ENCODE data around the gene ERBIN.
"Not testable (repeated sequence)": the region's sequence is repeated elsewhere in the genome, so short reads cannot be mapped to it uniquely, and the experiment has no call there.

Gene ERBIN

GRCh38 chr5:65886387-65886786, 40.0 kb upstream of the ERBIN start:
- no peak overlapping the region for H2AFZ ChIP-seq (ENCODE audit: low read length)
- H3K4me1 ChIP-seq (ENCODE audit: insufficient read depth, low read length, severe bottlenecking), result no peaks in the 10 kb centered on the region
- TF ChIP-seq EZH2 (IDR thresholded peaks at IDR 0.05; ENCODE audit: borderline replicate concordance, low read length), result no peak
- no peaks in the 10 kb centered on the region for H3K27me3 ChIP-seq (ENCODE audit: insufficient read depth, low read length)
- H3K9me3 ChIP-seq (ENCODE audit: low read length), result no peaks in the 10 kb centered on the region
- H3K79me2 ChIP-seq (ENCODE audit: insufficient read depth, low read length), result no peaks in the 10 kb centered on the region
- no peaks in the 10 kb centered on the region for H4K20me1 ChIP-seq (ENCODE audit: insufficient read depth, low read length)
- no peak overlapping the region for H3K4me3 ChIP-seq (ENCODE audit: low read depth, low read length, poor library complexity, severe bottlenecking)
- H3K36me3 ChIP-seq (ENCODE audit: insufficient read depth, low read length), result no peaks in the 10 kb centered on the region
- H3K9me2 ChIP-seq (ENCODE audit: low read depth, low read length), result no peaks in the 10 kb centered on the region
- no peak overlapping the region for H3K4me2 ChIP-seq (ENCODE audit: low read length)
- no peaks in the 10 kb centered on the region for H3F3A ChIP-seq (ENCODE audit: insufficient read depth, low read length)
- no peak overlapping the region for H3K27ac ChIP-seq (ENCODE audit: low read depth, low read length, poor library complexity, severe bottlenecking)
- no peak overlapping the region for H3K9ac ChIP-seq (ENCODE audit: low read length)

DNA sequence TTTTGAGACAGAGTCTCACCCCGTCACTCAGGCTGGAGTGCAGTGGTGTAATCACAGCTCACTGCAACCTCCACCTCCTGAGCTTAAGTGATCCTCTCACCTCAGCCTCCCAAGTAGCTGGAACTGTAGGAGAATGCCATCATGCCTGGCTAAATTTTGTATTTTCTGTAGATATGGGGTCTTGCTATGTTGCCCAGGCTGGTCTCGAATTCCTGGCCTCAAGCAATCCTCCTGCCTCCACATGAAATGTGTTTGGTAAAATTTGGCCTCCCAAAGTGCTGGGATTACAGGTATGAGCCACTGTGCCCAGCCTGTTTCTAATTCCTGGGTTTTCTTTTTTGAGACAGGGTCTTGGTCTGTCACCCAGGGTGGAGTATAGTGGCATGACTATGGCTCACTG, 34.4 kb upstream of the ERBIN start:
- H3K27ac ChIP-seq (ENCODE audit: low read depth, low read length, poor library complexity, severe bottlenecking); H3K4me3 ChIP-seq (ENCODE audit: low read depth, low read length, poor library complexity, severe bottlenecking); H2AFZ ChIP-seq (ENCODE audit: low read length); H3K9me2 ChIP-seq (ENCODE audit: low read depth, low read length); H3K4me1 ChIP-seq (ENCODE audit: insufficient read depth, low read length, severe bottlenecking); H4K20me1 ChIP-seq (ENCODE audit: insufficient read depth, low read length); H3K79me2 ChIP-seq (ENCODE audit: insufficient read depth, low read length); H3K9me3 ChIP-seq (ENCODE audit: low read length); H3K36me3 ChIP-seq (ENCODE audit: insufficient read depth, low read length); H3K9ac ChIP-seq (ENCODE audit: low read length); H3K4me2 ChIP-seq (ENCODE audit: low read length); H3K27me3 ChIP-seq (ENCODE audit: insufficient read depth, low read length); H3F3A ChIP-seq (ENCODE audit: insufficient read depth, low read length): not testable (repeated sequence)

DNA sequence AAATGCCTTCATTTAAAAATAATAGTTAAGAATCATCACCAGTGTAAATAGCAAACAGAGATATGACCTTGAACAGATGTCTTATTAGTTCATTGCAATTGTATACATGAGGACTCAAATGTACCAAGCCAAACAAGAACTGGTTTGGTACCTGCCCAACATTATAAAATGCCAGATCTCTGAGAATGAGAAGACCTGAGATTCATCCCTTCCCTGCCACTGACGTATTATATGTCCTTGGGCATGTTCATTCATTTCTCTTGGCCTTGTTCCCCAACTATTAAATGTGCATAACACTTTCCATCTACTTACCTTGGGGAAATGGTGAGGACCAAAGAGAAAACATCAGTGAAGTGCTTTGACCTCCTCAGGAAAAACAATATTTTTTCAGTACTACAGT, 33.6 kb upstream of the ERBIN start:
- Histone ChIP-seq H3K36me3 (ENCODE audit: insufficient read depth, low read length) (no peaks in the 10 kb centered on the region), H3K4me1 (ENCODE audit: insufficient read depth, low read length, severe bottlenecking) (no peaks in the 10 kb centered on the region), H3K27me3 (ENCODE audit: insufficient read depth, low read length) (no peaks in the 10 kb centered on the region), H3K9me3 (ENCODE audit: low read length) (no peaks in the 10 kb centered on the region), H3F3A (ENCODE audit: insufficient read depth, low read length) (no peaks in the 10 kb centered on the region), H3K79me2 (ENCODE audit: insufficient read depth, low read length) (no peaks in the 10 kb centered on the region), H3K4me3 (ENCODE audit: low read depth, low read length, poor library complexity, severe bottlenecking) (no peak overlapping the region), H3K4me2 (ENCODE audit: low read length) (no peak overlapping the region), H3K9ac (ENCODE audit: low read length) (no peak overlapping the region), H2AFZ (ENCODE audit: low read length) (no peak overlapping the region), H3K9me2 (ENCODE audit: low read depth, low read length) (no peaks in the 10 kb centered on the region), H3K27ac (ENCODE audit: low read depth, low read length, poor library complexity, severe bottlenecking) (no peak overlapping the region), H4K20me1 (ENCODE audit: insufficient read depth, low read length) (no peaks in the 10 kb centered on the region)
- no peak for TF ChIP-seq CTCF (IDR thresholded peaks at IDR 0.05; ENCODE audit: low read length)
- TF ChIP-seq EZH2 (IDR thresholded peaks at IDR 0.05; ENCODE audit: borderline replicate concordance, low read length), result no peak

- H3F3A ChIP-seq (ENCODE audit: insufficient read depth, low read length), result no peaks in the 10 kb centered on the region
These were observed 32.5 kb upstream of the ERBIN start for GRCh38 chr5:65893749-65894430.

More at GRCh38 chr5:65893749-65894430, 32.5 kb upstream of the ERBIN start:
- no peak for TF ChIP-seq EZH2 (IDR thresholded peaks at IDR 0.05; ENCODE audit: borderline replicate concordance, low read length)
- TF ChIP-seq CTCF (IDR thresholded peaks at IDR 0.05; ENCODE audit: low read length), result no peak
- no peak overlapping the region for H2AFZ ChIP-seq (ENCODE audit: low read length)
- no peaks in the 10 kb centered on the region for H3K79me2 ChIP-seq (ENCODE audit: insufficient read depth, low read length)
- no peaks in the 10 kb centered on the region for H3K9me3 ChIP-seq (ENCODE audit: low read length)
- no peaks in the 10 kb centered on the region for H3K4me1 ChIP-seq (ENCODE audit: insufficient read depth, low read length, severe bottlenecking)
- H3K36me3 ChIP-seq (ENCODE audit: insufficient read depth, low read length), result no peaks in the 10 kb centered on the region
- H3K4me3 ChIP-seq (ENCODE audit: low read depth, low read length, poor library complexity, severe bottlenecking), result no peak overlapping the region
- H4K20me1 ChIP-seq (ENCODE audit: insufficient read depth, low read length), result no peaks in the 10 kb centered on the region
- no peaks in the 10 kb centered on the region for H3K27me3 ChIP-seq (ENCODE audit: insufficient read depth, low read length)
- H3K9me2 ChIP-seq (ENCODE audit: low read depth, low read length), result no peaks in the 10 kb centered on the region
- H3K9ac ChIP-seq (ENCODE audit: low read length), result no peak overlapping the region
- no peak overlapping the region for H3K27ac ChIP-seq (ENCODE audit: low read depth, low read length, poor library complexity, severe bottlenecking)
- no peak overlapping the region for H3K4me2 ChIP-seq (ENCODE audit: low read length)

Measured in OCI-LY1 (cell line).